KBM-7 (cell line): Measurements from ENCODE around the gene TAAR9.
A peak's percentile ranks its signal among the peaks of the same experiment; 100 is the strongest.

Experiments
- DNase-seq: peaks from one replicate; pipeline ENCODE4 v3.0.0-alpha.2; 2015
- in situ Hi-C: fragments of 300-500 bp; cut with MboI; formaldehyde crosslinking; loops from 2 replicates; pipeline ENCODE4 v1.14.3; 2020; ENCODE audit warnings: low sequenced_read_pairs, low pct_unique_long_range_greater_than_20kb, mixed read lengths

The TAAR9 gene, protein sequence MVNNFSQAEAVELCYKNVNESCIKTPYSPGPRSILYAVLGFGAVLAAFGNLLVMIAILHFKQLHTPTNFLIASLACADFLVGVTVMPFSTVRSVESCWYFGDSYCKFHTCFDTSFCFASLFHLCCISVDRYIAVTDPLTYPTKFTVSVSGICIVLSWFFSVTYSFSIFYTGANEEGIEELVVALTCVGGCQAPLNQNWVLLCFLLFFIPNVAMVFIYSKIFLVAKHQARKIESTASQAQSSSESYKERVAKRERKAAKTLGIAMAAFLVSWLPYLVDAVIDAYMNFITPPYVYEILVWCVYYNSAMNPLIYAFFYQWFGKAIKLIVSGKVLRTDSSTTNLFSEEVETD

DNA sequence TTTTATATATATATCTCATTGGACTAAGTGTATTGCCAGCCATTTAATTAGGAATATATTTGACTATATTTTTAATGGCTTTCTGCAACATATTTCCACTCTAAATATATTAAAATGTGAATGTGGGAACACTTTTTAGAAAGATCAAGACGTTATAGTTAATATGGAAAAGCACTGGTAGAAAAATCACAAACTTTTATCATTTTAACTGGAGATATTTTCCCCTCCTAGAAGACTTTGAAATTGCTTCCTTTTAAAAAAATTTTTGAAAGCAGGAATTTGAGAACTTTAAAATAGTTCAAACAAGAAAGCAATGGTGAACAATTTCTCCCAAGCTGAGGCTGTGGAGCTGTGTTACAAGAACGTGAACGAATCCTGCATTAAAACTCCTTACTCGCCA lies at the start of gene TAAR9:
TSS of gene TAAR9 (plus strand) at position 301 of the 400 bp plus-strand sequence. CDS start at position 314, 13 bp downstream.
- in situ Hi-C loops = loop anchor here (25.0 kb wide), 1 partner anchor 249 kb away; the partner anchor contains the start of gene SLC18B1
- no peak for DNase-seq

DNA sequence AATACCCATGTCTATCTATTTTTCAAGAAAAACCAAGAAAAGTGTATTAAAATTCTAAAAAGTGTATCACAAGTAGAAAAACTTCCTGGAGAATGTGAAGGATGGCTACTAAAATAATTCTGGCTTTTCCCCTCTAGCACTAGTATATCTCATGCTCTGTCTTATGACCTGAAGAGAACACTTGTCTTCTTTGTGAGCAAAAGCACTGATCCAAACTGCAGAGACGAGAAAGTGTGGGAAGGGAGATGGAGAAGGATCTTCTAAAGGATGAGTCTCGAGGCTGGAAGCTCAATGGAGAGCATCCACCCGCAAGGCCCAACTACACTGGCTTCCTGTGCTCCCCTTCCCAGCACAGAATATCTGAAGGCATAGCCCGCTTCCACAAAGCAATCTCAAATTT lies 48.7 kb upstream of the TAAR9 start:
- DNase-seq = no peak
- in situ Hi-C loops = loop anchor here (25.0 kb wide), 1 partner anchor 202 kb away; no protein-coding TSS in a partner anchor

DNA sequence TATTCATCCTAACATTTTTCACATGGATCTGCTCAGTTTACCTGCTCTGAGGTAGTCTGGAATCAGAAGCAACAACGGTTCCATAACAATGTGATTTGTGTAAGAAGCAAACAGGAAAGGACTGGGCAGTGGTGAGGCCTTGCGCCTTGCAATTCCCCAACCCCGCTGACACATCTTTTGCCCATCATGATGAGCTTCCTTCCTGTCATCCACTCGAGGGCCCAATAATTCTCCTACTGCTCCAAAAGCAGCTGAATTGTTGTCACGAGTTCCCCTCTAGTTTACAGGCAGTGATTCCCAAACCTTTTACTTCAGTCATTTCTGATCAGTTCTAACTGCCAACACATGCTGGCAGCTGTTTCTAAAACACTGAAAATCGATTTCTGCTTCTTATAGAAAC lies 48.1 kb upstream of the TAAR9 start:
- in situ Hi-C loops = loop anchor here (25.0 kb wide), 1 partner anchor 203 kb away; no protein-coding TSS in a partner anchor
- DNase-seq = peak; percentile 48

DNA sequence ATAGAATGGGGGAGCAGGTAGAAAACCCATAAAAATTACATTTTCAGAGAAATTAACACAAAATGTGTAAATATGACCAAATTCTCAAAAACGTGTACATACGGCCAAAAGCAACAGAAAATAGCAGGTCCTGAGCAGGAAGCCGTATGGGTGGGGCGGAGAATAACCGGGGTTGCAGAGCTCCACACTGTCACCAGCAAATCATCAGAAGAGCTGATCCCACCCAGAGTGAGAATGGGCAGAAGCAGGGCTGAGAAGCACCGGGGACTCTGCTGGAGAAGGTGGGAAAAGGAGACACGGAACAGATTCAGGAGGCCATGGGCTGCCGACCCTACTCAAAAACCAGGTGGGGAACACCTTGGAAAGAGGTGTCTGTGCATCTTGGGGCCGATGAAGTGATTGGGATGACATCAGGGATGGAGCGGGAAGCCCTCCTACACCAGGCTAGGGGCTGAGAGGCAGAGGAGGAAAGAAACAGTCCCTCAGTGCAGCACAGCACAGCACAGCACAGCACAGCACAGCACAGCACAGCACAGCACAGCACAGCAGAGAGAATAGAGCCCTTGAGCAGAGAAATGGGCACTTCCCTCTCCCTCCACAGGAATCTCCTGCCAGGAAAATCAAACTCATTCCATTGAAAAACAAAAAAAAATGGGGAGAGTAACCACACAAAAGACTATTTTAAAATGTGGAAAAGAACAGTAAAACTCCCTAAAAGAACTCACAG lies 47.4 kb upstream of the TAAR9 start:
- in situ Hi-C loops = loop anchor here (25.0 kb wide), 1 partner anchor 203 kb away; no protein-coding TSS in a partner anchor
- DNase-seq = no peak

DNA sequence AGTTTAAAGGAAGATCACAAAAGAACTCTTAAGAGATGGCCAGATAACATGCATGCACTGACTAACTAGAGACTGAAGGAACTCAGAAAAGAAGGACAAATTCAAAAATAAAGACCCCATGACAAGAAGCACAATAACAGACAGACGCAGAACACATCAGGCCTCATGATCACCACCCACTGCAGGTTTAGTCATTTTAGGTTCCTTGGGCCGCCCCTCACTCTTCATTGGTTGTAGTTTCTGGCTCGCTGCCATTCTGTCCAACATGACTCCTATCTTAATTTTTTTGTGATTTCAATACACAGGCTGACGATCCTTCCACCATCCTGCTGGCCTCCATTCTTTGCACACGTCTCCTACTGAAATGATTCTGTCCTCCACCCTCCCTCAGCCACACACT lies 46.8 kb upstream of the TAAR9 start:
- no peak for DNase-seq
- in situ Hi-C loops = loop anchor here (25.0 kb wide), 1 partner anchor 204 kb away; no protein-coding TSS in a partner anchor

DNA sequence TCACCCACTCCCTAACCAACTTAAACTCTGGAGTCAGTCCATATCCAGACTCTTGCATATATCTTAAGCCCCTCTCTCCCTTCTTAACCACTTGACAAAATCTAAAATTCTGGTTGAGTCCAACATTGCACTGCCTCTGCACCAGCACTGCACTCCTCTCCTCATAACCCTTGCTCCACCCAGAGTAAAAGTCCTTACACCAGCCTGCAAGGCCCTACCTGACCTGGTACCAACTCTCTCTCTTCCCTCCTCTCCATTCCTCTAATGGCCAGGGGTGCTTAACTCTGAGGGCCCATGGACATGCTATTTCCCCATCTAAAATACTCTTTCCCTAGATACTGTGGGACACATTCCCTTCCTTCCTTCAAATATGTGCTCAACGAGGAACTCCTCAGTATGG lies 46.2 kb upstream of the TAAR9 start:
- DNase-seq = no peak
- in situ Hi-C loops = loop anchor here (25.0 kb wide), 1 partner anchor 205 kb away; no protein-coding TSS in a partner anchor

DNA sequence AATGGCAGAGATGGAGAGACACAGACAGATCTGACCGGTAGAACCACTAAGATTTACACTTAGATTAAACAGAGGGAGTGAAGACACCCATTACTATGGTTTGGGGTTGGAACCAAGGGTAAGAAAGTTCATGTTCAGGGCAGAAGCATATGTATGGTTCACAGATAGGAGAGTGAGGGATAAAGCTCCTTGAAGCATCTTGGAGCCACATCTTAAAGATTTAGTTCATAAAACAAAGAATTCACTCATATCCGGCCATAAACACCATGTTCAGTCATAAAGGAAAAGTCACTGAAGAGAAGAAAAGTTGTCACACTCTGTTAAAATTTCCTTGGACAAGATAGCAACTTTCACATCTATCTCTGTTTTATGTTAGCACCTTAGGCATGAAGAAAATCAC lies 43.1 kb upstream of the TAAR9 start:
- in situ Hi-C loops = loop anchor here (25.0 kb wide), 1 partner anchor 208 kb away; no protein-coding TSS in a partner anchor
- DNase-seq = no peak

DNA sequence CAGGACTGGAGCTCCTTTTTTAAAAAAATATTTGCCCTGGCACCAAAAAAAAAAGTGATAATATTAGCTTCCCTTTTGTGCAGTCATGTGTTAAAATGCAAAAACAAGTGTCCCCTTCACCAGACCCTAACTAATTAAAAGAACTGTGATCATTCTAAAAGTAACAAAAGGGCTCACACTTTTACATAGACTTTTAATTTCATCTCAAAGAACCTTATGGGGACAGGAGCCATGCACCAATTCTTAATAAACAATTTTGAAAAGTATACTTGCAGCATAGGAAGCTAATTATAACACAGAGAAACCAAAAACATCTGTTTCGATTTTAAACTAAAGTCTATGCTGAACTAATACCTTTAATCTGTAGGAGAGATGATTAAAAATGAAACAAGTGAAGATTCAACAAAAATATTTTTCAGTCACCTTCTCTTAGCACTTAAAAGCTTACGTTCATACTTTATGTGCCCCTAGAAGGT lies 42.4 kb upstream of the TAAR9 start:
- no peak for DNase-seq
- in situ Hi-C loops = loop anchor here (25.0 kb wide), 1 partner anchor 208 kb away; no protein-coding TSS in a partner anchor

DNA sequence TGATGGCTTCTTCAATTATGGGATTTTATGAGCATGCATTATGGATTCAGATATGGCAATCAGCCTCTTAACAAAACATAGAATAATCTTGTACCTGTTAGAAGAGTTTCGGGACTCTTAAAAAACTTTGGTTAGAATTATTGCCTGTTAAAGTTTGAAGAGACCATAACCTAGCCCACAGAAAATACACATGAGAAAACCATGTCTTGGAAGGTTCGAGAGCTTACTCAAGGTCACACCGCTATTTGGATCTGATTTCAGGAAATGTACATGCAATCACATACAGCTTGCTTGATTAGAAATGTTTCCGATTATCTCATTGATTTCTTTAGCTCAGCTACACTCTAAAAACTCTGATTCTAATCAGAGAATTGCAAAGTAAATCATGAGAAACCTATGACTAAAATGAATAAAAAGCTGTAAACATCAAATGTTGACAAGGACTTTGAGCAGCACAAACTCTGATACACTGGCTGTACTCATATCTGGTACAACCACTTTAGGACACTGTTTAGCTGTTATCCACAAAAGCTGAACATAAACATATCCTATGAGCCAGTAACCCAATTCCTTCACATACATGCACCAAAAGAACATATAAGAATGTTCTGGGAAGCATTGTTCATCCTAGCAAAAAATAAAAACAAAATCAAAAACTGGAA lies 41.4 kb upstream of the TAAR9 start:
- DNase-seq = no peak
- in situ Hi-C loops = loop anchor here (25.0 kb wide), 1 partner anchor 209 kb away; no protein-coding TSS in a partner anchor

DNA sequence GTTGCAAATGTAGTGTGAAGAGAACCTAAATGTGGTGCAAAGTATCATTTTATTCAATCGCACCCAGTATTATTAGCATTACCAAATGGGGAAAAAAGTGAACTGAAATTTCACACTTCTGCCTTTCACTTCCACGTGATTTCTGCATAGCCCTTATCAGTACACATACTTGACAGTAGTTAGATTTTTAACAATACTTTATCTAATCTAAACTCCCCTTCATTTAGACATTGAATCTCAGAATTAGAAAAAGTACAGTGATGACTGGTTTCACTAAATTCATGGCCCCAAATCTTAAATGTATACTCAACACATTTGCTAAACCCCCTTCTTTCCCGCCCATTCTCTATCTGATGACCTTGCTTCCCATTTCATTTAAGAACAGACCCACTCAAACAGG lies 39.4 kb upstream of the TAAR9 start:
- DNase-seq = no peak
- in situ Hi-C loops = loop anchor here (25.0 kb wide), 1 partner anchor 211 kb away; no protein-coding TSS in a partner anchor

DNA sequence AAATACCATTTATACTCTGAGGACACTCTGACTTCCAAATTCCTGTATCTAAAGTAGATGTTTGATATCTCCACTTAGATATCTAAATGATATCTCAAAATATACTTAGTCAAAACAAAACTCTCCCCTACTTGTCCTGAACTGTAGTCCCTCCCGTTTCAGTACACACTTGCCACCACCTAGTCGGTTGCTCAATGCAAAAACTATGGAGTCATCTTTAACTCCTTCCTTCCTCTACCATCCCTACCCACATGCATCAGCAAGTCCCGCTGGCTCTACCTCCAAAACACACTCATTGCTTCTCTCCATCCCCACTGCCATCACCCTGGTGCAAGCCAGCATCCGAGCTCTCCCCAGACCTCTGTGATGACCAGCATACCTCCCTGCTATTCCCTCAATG lies 38.3 kb upstream of the TAAR9 start:
- no peak for DNase-seq
- in situ Hi-C loops = loop anchor here (25.0 kb wide), 1 partner anchor 212 kb away; no protein-coding TSS in a partner anchor

DNA sequence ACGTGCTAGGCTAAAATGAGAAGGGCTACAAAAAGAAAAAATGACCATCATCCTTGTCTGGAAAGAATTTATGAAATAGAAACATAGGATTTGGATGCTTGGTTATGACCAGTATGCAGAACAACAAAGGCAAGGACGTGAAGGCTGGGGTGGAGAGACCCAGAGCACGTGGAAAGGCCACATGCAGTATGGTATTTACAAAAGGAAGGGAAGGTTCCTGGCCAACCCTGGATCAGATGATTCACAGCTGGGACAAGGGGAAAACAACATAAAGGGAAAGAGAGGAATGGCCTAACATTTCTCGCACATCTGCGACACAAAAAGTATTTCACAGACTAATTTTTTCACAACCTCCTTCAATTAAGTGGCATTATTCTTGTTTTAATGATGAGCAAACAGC lies 33.3 kb upstream of the TAAR9 start:
- in situ Hi-C loops = no loop called here

DNA sequence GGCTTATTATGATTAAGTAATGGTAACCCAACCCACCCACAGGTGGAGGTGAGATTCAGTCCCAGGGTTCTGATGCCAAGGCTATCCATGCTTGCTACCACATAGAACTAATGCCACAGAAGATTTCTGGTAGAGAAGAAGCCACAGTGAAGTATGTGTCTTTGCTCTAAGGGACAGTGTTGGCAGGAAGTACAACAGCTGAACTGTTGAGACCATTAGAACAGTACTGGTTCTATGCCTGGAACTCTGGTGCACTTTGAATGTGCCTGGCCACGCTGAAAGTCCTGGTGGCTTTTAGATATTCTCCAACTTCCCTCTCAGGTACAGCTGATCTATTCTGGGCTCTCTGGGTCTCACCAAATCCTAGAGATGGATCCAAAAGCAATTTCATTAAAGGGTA lies 32.9 kb upstream of the TAAR9 start:
- in situ Hi-C loops = no loop called here

More for the DNA sequence above, 33.3 kb upstream of the TAAR9 start:
- DNase-seq = no peak

DNA sequence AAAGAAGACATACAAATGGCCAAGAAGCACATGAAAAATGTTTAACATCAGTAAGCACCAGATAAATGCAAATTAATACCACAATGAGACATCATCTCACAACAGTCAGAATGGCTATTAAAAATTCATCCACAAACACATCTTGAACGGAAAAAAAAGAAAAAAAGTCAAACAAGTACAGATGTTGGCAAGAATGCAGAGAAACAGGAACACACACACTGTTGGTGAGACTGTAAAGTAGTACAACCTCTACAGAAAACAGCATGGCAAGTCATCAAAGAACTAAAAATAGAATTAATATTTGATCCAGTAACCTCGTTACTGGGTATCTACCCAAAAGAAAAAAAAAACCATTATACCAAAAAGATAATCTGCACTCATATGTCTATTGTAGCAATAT lies 31.6 kb upstream of the TAAR9 start:
- no peak for DNase-seq
- in situ Hi-C loops = no loop called here

More for the DNA sequence above, 32.9 kb upstream of the TAAR9 start:
- DNase-seq = no peak

DNA sequence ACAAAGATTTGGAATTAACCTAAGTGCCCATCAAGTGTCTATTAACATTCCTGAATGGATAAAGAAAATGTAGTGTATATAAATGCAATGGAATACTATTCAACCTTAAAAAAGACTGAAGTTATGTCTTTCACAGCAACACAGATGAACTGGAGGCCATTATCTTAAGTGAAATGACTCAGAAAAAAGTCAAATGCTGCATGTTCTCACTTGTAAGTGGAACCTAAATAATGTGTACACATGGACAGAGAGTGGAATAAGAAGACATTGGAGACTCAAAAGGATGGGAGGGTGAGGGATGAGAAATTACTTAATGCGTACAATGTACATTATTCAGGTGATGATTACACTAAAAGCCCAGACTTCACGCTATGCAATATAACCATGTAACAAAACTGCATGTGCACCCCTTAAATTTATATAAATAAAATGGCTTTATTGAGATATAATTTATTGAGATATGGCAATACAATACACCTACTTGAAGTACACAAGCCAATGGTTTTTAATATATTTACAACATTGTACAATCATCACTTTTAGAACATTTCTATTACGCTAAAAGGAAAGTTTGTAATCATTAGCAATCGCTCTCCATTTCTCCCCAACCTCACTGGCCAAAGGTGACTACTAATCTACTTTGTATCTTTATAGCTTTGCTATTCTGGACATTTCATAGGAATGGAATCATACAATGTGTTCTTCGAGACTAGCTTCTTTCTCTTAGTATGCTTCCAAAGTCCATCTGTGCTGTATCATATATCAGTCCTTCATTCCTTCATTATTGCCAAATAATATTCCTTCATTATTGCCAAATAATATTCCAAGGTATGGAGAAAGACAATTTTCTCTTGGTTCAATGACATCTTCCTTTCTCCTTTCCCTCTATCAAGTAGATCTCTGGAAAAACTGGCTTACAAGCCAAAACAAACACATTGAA lies 30.9 kb upstream of the TAAR9 start:
- in situ Hi-C loops = no loop called here
- DNase-seq = no peak

DNA sequence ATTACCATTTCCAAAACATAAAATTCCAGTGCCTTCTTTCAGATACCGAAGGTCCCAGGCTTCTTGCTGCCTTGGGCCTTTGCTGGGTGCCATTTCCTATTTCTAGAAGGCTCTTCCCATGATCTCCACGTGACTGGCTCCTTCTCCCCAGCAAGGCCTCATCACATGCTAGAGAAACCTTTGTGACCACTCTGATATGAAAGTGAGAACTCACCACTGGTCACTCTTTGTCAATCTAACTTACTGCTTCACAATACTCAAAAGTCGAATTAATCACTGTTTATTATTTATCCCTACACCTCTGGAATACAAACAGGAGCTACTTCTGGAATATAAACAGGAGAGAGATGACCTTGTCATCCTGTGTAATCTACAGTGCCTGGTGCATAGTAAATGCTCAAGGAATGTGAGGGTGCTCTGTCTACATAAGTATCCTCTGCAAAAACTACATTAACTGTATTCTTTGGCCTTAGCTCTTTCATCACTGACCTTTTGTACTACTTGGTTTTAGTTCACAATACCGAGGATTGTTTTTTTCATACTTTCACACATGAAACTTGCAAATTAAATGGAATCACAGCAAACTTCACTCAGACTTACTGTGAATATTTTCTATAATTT lies 26.8 kb upstream of the TAAR9 start:
- DNase-seq = no peak
- in situ Hi-C loops = no loop called here

DNA sequence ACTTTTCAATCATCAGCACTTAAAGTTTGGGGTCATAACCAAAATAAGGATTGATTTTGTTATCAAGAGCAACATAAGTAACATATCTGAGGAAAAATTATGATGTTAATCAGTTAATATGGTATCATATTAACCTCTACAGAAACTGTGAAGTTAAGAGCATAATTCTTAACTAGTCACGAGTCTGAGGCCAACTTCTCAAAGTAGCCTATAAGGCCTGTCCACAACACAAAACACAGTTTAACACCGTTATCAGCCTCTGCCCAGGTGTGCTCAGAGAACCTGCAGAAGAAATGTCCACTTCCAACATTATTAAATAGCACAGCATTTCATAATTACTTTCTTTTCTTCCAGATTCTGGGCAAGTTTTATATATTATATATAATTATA lies 26.3 kb upstream of the TAAR9 start:
- no peak for DNase-seq
- in situ Hi-C loops = no loop called here

DNA sequence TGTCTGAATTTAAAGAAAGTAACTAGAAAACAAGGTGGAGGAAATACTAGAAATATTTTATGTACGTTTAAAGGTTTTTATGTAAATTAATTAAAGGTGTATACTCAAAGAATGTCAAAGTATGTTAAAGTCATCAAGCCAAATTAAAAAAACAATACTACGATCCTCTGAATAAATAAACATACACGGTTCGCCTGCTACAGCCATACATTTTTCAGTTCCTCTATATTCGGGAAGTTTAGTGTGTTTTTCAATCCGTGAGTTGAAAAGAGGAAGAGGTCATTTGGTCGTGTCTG lies 25.8 kb upstream of the TAAR9 start:
- in situ Hi-C loops = no loop called here
- no peak for DNase-seq
